Occipital lobe (tissue), 3 donors: Measurements from ENCODE around the gene PFKFB3. TPM values are rescaled to one million over a fixed set of nuclear protein-coding genes. Genes with fewer than 3 reads are reported as not detected.

Experiments
- DNase-seq: peaks from one replicate; lab custom pipeline; 2025; lab: John Stamatoyannopoulos, UW
- small RNA-seq: library from RNA; depleted of rRNA; stranded (forward); fragments of <200 nt; gene quantifications from one replicate; pipeline ENCODE3, GENCODE V24; 2014
- total RNA-seq: library from RNA; depleted of rRNA; stranded (reverse); fragments of >200 nt; gene quantifications from one replicate; pipeline ENCODE4 v1.2.3, GENCODE V29; 2014

The PFKFB3 gene
- total RNA-seq, 1 donor from 2014 or later: 21.4 TPM

DNA sequence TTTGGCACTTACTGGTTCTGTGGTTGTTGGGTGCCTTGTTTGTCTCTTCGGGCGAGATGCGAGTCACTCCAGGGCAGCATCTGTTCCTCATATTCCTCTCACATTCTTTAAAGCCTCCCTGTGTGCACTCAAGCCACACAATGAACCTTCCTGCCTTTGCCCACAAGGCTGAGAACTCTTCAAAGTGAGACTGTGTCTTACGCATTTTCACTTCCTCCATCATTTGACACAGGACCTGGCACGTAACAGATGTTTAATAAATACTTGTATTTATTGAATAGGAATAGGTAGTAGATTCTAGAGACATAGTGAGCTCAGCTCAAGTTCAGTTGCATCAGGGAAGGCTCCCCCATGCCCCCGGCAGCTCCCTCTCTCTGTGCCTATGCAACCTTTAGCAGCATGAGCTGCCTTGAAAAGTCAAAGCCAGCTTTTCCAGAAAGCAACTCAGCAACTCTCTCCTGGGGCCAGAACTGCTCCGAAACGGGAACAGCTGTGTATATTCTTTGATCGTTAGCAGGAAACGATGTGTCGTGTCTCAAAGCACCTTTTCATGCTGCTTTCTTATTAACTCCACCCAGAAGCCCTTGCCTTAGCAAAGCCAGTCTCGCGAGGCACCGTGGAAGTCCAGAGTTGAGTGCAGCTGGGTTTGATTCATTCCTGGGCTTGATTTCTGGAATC lies 97.5 kb downstream of the PFKFB3 start:
- DNase-seq: no peak

DNA sequence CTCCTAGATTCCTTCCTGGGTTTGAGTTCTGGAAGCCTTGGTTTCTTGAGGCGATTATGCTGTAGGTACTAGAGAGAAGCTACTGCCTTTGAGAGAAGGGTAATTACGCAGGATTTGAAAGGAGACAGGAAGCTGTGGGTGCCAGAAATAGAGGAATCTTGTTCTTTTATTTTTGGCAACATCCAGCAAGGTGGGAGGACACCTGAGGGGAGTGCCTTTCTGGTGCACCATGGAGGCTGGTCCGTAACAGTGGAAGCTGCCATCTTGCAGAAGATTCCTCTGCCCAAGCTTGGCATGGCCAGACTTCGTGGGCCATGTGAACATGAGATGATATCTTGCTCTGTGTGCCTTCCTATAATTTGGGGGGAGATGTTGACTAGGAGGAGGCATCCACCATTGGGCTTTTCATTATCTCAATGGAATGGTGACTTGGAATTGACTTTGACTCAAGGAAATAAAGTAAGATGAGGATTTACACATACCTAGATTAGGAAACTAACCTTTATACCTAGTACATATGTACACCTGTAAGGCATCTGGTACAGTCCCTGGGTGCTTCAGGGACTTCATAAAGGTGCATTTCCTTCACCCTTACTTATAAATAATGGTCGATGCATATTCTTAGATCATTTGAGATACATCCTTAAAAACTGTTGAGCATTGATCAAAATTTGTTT lies 98.2 kb downstream of the PFKFB3 start:
- no peak for DNase-seq

DNA sequence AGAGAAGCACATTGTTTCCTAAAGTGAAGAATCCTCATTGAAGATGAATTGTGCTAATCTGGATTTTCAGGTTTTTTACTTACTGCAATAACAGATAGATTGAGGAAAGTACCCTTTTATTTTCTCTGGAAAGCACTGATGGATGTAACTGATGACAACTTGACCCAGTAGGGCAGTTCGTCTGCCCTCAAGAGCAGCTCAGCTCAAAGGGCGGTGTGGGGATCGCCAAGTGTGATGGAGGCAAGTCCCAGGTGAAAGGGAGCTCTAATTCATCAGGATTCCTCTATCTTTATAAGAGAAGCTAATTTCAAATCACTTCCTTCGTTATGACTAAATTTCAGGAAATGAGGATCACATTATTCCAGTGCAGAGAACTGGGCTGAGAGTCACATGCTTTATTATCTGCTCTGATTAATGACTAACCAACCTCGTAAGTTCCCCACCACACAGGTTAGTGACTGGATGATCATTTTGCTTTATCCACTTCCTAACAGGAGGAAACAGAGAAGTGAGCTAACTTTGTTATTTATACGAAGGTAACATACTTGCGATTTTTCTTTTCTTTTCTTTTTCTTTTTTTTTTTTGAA lies 98.8 kb downstream of the PFKFB3 start:
- DNase-seq: no peak

Small RNA genes within 50 kb of the gene (small RNA-seq; reads per million reads assigned to genes)
- not detected for gene RF00019

Other genes with a start within 250 kb of the PFKFB3 start
- not detected for gene IL15RA, start 225.4 kb upstream of the PFKFB3 start, total RNA-seq
- gene IL2RA, start 140.6 kb upstream of the PFKFB3 start, total RNA-seq: not detected
- gene RBM17, start 113.9 kb upstream of the PFKFB3 start, total RNA-seq: 38.2 TPM